Esophagus muscularis mucosa (tissue), 4 donors: ENCODE results near the gene ARMC12. TPM values are rescaled to one million over a fixed set of nuclear protein-coding genes. Genes with fewer than 3 reads are reported as not detected.

Experiments used
- DNase-seq: peaks from one replicate; pipeline ENCODE4 v3.0.0-alpha.2; 2017; ENCODE audit errors: extremely low spot score
- H3K27ac ChIP-seq, 4 donors: fragments of 200-600 bp; sonication (generic); replicated peaks in 1 of 4; 1 replicate in 3 of 4; 2 replicates in 1 of 4; pipeline ENCODE4 v1.5.1; 2016 to 2019; ENCODE audit warnings: mild to moderate bottlenecking in 1 of 4
- H3K27me3 ChIP-seq, 4 donors: fragments of 200-600 bp; sonication (generic); one replicate each; pipeline versions ENCODE4 v1.5.1 to v1.6.0; 2016 to 2019
- H3K36me3 ChIP-seq, 4 donors: fragments of 200-600 bp; sonication (generic); one replicate each; pipeline ENCODE4 v1.5.1; 2016 to 2019
- H3K4me1 ChIP-seq, 4 donors: fragments of 200-600 bp; sonication (generic); one replicate each; pipeline ENCODE4 v1.5.1; 2016 to 2019
- H3K4me3 ChIP-seq, 4 donors: fragments of 200-600 bp; sonication (generic); 1 replicate in 2 of 4; 2 replicates in 2 of 4; pipeline ENCODE4 v1.5.1; 2016 to 2019; ENCODE audit warnings: mild to moderate bottlenecking in 4 of 4, moderate library complexity in 1 of 4
- H3K9me3 ChIP-seq, 4 donors: fragments of 200-600 bp; sonication (generic); 1 replicate in 3 of 4; 2 replicates in 1 of 4; pipeline ENCODE4 v1.5.1; 2016 to 2019
- EP300 ChIP-seq: sonication (generic); formaldehyde crosslinking; IDR thresholded peaks from one replicate; pipeline ENCODE4 v1.6.1; 2017; ENCODE audit warnings: antibody characterized with exemption
- POLR2A ChIP-seq: fragments of 450-650 bp; IDR thresholded peaks from one replicate; pipeline ENCODE4 v1.6.1; 2017; ENCODE audit warnings: antibody characterized with exemption, moderate library complexity, mild to moderate bottlenecking, low read depth
- POLR2AphosphoS5 ChIP-seq, 2 donors: sonication (generic); formaldehyde crosslinking; IDR thresholded peaks; one replicate each; pipeline ENCODE4 v1.6.1; 2017; ENCODE audit warnings: antibody characterized with exemption in 2 of 2
- WGBS: methylation state at CpG from one replicate; pipeline ENCODE4 v1.1.5; 2018; 5-methylcytosine and 5-hydroxymethylcytosine counted together
- intact Hi-C: fragments of 100-400 bp; cut with DNase I; formaldehyde crosslinking; loops from one replicate; pipeline ENCODE4 v1.15.1; 2023
- total RNA-seq, 4 donors: library from RNA; depleted of rRNA; stranded (reverse); fragments of >200 nt; gene quantifications; one replicate each; pipeline versions ENCODE4 v1.1.0 to v1.2.1, GENCODE V29; 2016
- TF ChIP-seq, protein P1 (sequence below), 3 experiments: fragments of 200-600 bp in 2 of 3; fragments of 450-650 bp in 1 of 3; sonication (generic) in 2 of 3; IDR thresholded peaks; one replicate each; pipeline ENCODE4 v1.5.1; 2017 to 2019; ENCODE audit warnings: antibody characterized with exemption in 3 of 3, mild to moderate bottlenecking in 2 of 3, moderate library complexity in 1 of 3

ARMC12 gene
- total RNA-seq, 4 donors from 2014 or later = 0.50 to 1.0 (median 0.83) TPM; not detected in 1

DNA sequence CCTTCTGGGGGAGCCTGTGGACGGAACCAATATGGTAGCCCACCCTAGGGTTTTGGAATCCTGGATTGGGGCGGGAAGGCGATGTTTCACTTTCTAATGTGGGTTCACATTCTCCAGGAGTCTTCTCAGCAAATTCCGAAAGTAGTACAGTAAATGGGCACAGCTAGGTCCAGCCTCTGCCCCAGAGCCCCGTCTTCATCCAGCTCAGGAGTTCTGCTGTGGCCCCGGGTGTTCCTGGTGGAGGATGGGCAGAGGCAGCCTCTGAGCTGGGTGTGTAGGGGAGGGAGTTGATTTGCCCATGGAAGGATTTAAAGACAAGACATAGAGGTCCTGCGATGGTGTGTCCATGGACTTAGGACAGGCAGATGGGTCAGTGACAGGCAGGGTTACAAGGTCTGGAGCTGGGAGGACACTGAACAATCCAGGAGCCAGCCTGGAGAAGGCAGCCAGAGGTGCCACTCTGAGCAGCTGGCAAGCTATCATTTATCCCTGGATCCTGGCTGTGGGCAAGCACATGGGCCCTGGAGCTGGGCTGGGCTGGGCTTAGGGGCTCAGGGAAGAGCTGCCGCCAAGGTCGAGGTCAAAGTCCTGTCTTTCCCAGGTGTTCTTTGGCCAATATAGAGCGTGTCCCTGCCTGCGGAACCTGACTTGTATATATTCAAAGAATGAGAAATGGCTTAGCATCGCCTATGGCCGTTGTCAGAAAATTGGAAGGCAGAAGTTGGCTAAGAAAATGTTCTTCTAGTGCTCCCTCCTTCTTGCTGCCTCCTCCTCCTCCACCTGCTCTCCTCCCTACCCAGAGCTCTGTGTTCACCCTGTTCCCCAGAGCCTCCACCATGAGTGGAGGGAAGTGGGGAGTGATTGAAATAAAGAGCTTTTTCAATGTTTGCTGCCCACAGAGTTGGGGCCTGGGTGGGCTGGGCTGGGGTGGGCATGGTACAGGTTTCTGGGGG is 50.7 kb downstream of the ARMC12 start:
- no peak overlapping the region for H3K27ac ChIP-seq
- intact Hi-C loops = loop anchor here (1.0 kb wide), 1 partner anchor 11 kb away; no protein-coding TSS in a partner anchor
- TF ChIP-seq EP300 (no peak), POLR2AphosphoS5 (IDR thresholded peaks at IDR 0.05) (no peak), POLR2A (no peak)
- TF ChIP-seq, protein P1, sequence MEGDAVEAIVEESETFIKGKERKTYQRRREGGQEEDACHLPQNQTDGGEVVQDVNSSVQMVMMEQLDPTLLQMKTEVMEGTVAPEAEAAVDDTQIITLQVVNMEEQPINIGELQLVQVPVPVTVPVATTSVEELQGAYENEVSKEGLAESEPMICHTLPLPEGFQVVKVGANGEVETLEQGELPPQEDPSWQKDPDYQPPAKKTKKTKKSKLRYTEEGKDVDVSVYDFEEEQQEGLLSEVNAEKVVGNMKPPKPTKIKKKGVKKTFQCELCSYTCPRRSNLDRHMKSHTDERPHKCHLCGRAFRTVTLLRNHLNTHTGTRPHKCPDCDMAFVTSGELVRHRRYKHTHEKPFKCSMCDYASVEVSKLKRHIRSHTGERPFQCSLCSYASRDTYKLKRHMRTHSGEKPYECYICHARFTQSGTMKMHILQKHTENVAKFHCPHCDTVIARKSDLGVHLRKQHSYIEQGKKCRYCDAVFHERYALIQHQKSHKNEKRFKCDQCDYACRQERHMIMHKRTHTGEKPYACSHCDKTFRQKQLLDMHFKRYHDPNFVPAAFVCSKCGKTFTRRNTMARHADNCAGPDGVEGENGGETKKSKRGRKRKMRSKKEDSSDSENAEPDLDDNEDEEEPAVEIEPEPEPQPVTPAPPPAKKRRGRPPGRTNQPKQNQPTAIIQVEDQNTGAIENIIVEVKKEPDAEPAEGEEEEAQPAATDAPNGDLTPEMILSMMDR (IDR thresholded peaks at IDR 0.05) = no peak
- DNase-seq = no peak
- no peak overlapping the region for H3K4me3 ChIP-seq
- H3K36me3 ChIP-seq = no peaks in the 10 kb centered on the region
- 86% methylated on average over 13 of the region's 13 CpGs for WGBS
- no peaks in the 10 kb centered on the region for H3K9me3 ChIP-seq
- peaks cover 0 to 5% (median 2%) of the 10 kb centered on the region in 4 donors for H3K4me1 ChIP-seq
- peaks cover 0 to 85% (median 20%) of the 10 kb centered on the region in 4 donors for H3K27me3 ChIP-seq

DNA sequence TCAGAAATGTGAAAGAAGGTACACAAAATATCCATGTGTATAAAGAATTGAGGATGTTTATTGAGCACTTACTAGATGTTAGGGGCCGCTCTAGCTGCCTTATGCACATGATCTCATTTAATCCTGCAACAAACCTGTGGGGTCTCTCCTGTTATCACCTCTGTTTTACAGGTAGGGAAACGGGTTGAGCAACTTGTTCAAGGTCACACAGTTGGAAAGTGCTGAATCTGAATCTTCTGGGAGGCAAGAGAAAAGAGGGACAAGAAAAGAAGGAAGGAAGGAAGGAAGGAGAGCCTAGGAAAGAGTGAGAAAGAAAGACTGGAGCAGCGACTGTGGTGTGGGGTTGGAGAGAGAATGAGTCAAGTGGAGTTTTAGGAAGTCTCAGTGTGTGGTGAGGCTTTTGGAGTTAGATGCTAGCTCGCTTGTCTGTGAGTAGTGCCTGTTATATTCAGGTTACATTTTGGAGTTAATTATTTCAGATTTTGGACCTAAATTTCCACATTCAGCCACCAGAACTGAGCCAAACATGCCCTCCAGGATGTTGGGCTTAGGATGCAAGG is 51.7 kb downstream of the ARMC12 start:
- intact Hi-C loops = no loop called here
- peaks cover 0 to 5% (median 2%) of the 10 kb centered on the region in 4 donors for H3K4me1 ChIP-seq
- H3K27me3 ChIP-seq = peaks cover 0 to 86% (median 20%) of the 10 kb centered on the region in 4 donors
- 69% methylated on average over 4 of the region's 4 CpGs for WGBS
- no peak overlapping the region for H3K27ac ChIP-seq
- no peaks in the 10 kb centered on the region for H3K36me3 ChIP-seq
- H3K9me3 ChIP-seq = no peaks in the 10 kb centered on the region
- H3K4me3 ChIP-seq = no peak overlapping the region
- DNase-seq = no peak
- TF ChIP-seq POLR2AphosphoS5 (IDR thresholded peaks at IDR 0.05) = no peak
- TF ChIP-seq, protein P1 (IDR thresholded peaks at IDR 0.05) = no peak
- no peak for TF ChIP-seq EP300
- TF ChIP-seq POLR2A = no peak

DNA sequence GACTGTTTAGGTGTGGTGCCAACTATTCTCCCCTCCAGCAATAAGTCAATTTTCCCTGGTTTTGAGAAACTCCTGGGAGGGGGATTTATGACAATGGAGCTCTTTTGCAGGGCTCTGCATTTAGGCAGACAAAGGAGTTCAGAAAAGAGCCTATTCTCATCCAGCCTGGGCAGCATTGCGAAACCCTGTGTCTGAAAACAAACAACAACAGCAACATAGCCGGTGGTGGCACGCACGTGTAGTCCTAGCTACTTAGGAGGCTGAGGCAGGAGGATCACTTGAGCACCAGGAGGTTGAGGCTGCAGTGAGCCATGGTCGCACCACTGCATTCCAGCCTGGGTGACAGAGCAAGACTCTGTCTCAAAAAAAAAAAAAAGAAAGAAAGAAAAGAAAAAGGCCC is 53.9 kb downstream of the ARMC12 start:
- Histone ChIP-seq H3K27ac (no peak overlapping the region), H3K27me3 (peaks cover 0 to 73% (median 20%) of the 10 kb centered on the region in 4 donors), H3K9me3 (no peaks in the 10 kb centered on the region), H3K4me1 (peaks cover 0 to 5% (median 2%) of the 10 kb centered on the region in 4 donors), H3K4me3 (no peak overlapping the region), H3K36me3 (no peaks in the 10 kb centered on the region)
- intact Hi-C loops = no loop called here
- TF ChIP-seq POLR2A (no peak), EP300 (no peak), POLR2AphosphoS5 (IDR thresholded peaks at IDR 0.05) (no peak)
- TF ChIP-seq, protein P1 (IDR thresholded peaks at IDR 0.05) = no peak
- WGBS = 78% methylated on average over 5 of the region's 5 CpGs
- no peak for DNase-seq

DNA sequence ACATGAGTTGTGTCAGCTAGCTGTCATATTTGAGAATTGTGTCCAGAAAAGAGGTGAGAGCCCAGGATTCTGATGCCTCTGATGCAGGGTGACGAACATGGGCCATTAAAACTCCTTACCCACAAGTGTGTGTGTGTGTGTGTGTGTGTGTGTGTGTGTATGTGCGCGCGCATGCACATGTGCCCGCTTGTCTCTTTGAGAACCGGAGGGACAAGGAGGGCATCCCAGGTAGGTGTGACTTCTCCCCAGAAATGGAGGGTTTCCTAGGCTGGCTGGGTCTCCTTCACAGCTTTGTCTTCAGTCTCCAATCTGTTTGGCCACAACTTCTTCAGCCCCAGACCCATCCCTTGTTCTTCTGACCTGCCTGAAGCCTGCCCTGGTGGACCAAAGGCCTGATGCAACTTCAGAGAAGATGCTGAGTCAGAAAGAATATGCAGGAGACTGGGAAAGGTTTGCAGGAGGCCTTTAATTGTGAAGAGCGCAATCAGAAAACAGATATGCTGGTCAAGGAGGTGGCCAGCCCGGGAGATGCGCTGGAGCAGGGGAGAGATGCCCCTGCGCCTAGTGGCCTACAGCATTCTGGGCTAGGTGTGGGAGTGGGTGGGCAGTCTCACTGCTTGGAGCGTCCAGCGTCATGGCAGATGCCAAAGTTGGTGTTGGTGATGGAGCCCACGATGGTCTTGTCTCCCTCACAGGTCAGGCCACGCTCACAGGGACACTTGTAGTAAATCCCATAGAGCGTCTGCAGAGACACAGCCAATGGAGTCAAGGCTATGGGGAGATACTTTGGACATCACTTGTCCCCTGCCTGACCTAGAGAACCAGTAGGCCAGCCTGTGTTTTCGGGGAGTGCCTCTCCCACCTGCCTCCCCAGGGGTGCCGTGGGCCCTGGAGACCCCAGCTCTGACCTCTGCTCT is 58.0 kb downstream of the ARMC12 start:
- WGBS = 93% methylated on average over 17 of the region's 17 CpGs
- H3K4me3 ChIP-seq = no peak overlapping the region
- intact Hi-C loops = no loop called here
- H3K27me3 ChIP-seq = peaks cover 0 to 60% (median 0%) of the 10 kb centered on the region in 4 donors
- TF ChIP-seq, protein P1 (IDR thresholded peaks at IDR 0.05) = no peak
- TF ChIP-seq EP300 = no peak
- TF ChIP-seq POLR2AphosphoS5 (IDR thresholded peaks at IDR 0.05) = no peak
- no peak for TF ChIP-seq POLR2A
- no peak for DNase-seq
- no peaks in the 10 kb centered on the region for H3K36me3 ChIP-seq
- no peak overlapping the region for H3K27ac ChIP-seq
- H3K9me3 ChIP-seq = no peaks in the 10 kb centered on the region
- no peaks in the 10 kb centered on the region for H3K4me1 ChIP-seq
